HepG2 (cell line): Measurements from ENCODE around the gene CUEDC2. TPM values are rescaled to one million over a fixed set of nuclear protein-coding genes. Genes with fewer than 3 reads are reported as not detected.

ENCODE experiments used
- FOXK1 ChIP-seq: sonication (generic); formaldehyde crosslinking; IDR thresholded peaks from 2 replicates; pipeline ENCODE4 v1.4.0; 2020; ENCODE audit warnings: low read depth, missing genetic modification reagents, borderline replicate concordance
- GZF1 ChIP-seq: sonication (generic); formaldehyde crosslinking; IDR thresholded peaks from 2 replicates; pipeline ENCODE4 v1.5.1; 2020; ENCODE audit warnings: mild to moderate bottlenecking, missing genetic modification reagents
- KLF11 ChIP-seq: IDR thresholded peaks from 2 replicates; pipeline ENCODE4 v1.6.1; 2016; ENCODE audit warnings: missing compliant biosample characterization
- MAZ ChIP-seq, 2 experiments: sonication (generic) in 1 of 2; formaldehyde crosslinking in 1 of 2; IDR thresholded peaks; 2 replicates each; pipeline versions ENCODE4 v1.5.0 to v1.6.1; 2012 to 2020; ENCODE audit warnings: low read depth in 2 of 2, mild to moderate bottlenecking in 2 of 2, borderline replicate concordance in 1 of 2, improper control_type of control experiment in 1 of 2, low read length in 1 of 2, missing genetic modification reagents in 1 of 2, moderate library complexity in 1 of 2
- NBN ChIP-seq: fragments of 450-650 bp; conservative IDR thresholded peaks from 2 replicates; pipeline ENCODE4 v1.6.1; 2017
- PPARG ChIP-seq: conservative IDR thresholded peaks from 2 replicates; pipeline ENCODE4 v1.6.1; 2016; ENCODE audit warnings: missing biosample characterization, missing genetic modification reagents
- RELA ChIP-seq: sonication (generic); formaldehyde crosslinking; IDR thresholded peaks from 2 replicates; pipeline ENCODE4 v1.4.0; 2020; ENCODE audit warnings: missing genetic modification reagents
- SALL2 ChIP-seq: sonication (generic); formaldehyde crosslinking; IDR thresholded peaks from 2 replicates; pipeline ENCODE4 v1.8.1; 2023; ENCODE audit warnings: mild to moderate bottlenecking, missing genetic modification reagents, inconsistent platforms
- SMAD9 ChIP-seq: sonication (generic); formaldehyde crosslinking; IDR thresholded peaks from 2 replicates; pipeline ENCODE4 v1.5.1; 2020; ENCODE audit warnings: mild to moderate bottlenecking, missing genetic modification reagents
- ZBTB21 ChIP-seq: sonication (generic); formaldehyde crosslinking; IDR thresholded peaks from 2 replicates; pipeline ENCODE4 v1.4.0; 2020; ENCODE audit warnings: missing genetic modification reagents
- ZNF205 ChIP-seq: IDR thresholded peaks from 2 replicates; pipeline ENCODE4 v1.6.1; 2018; ENCODE audit warnings: missing biosample characterization, missing genetic modification reagents
- ZNF44 ChIP-seq: sonication (generic); formaldehyde crosslinking; IDR thresholded peaks from 2 replicates; pipeline ENCODE4 v1.5.1; 2020; ENCODE audit warnings: mild to moderate bottlenecking, missing genetic modification reagents
- ZNF850 ChIP-seq: sonication (generic); formaldehyde crosslinking; conservative IDR thresholded peaks from 2 replicates; pipeline ENCODE4 v1.9.0; 2021; ENCODE audit warnings: mild to moderate bottlenecking, missing genetic modification reagents
- ZNF883 ChIP-seq: sonication (generic); formaldehyde crosslinking; IDR thresholded peaks from 2 replicates; pipeline ENCODE4 v1.5.1; 2020; ENCODE audit warnings: mild to moderate bottlenecking, missing genetic modification reagents; ENCODE audit errors: not compliant biosample characterization
- polyA plus RNA-seq, 8 experiments: library from polyadenylated mRNA; depleted of rRNA in 3 of 8; stranded (reverse) in 7 of 8; unstranded in 1 of 8; fragments of >200 nt; fragmentation: Illumina TruSeq in 4 of 8; extraction: Trizol in 4 of 8; gene quantifications; 2 replicates each; pipeline versions ENCODE4 v1.2.1 to v1.2.3, GENCODE V29; 2011 to 2016; ENCODE audit warnings: low read depth in 4 of 8, missing spikeins in 1 of 8, mixed read lengths in 1 of 8; ENCODE audit not compliant: insufficient read depth in 1 of 8
- total RNA-seq, 5 experiments: library from RNA; depleted of rRNA; stranded (reverse); fragments of >200 nt; fragmentation: Illumina TruSeq; extraction: Trizol; gene quantifications; 2 replicates each; pipeline ENCODE4 v1.2.3, GENCODE V29; 2016; ENCODE audit warnings: low read depth in 1 of 5
- TF ChIP-seq, protein P1 (sequence below): sonication (generic); formaldehyde crosslinking; IDR thresholded peaks from 2 replicates; pipeline ENCODE4 v1.5.0; 2020; ENCODE audit warnings: missing genetic modification reagents
- TF ChIP-seq, protein P2 (sequence below): sonication (generic); formaldehyde crosslinking; IDR thresholded peaks from 2 replicates; pipeline ENCODE4 v1.5.0; 2020; ENCODE audit warnings: missing genetic modification reagents, mild to moderate bottlenecking, borderline replicate concordance
- TF ChIP-seq, protein P3 (sequence below): sonication (generic); formaldehyde crosslinking; IDR thresholded peaks from 2 replicates; pipeline ENCODE4 v1.4.0; 2020; ENCODE audit warnings: mild to moderate bottlenecking, missing genetic modification reagents
- TF ChIP-seq, protein P4 (sequence below): sonication (generic); IDR thresholded peaks from 2 replicates; pipeline ENCODE4 v1.6.1; 2016; ENCODE audit warnings: low read depth, borderline replicate concordance
- TF ChIP-seq, protein P5 (sequence below): IDR thresholded peaks from 2 replicates; pipeline ENCODE4 v1.6.1; 2016; ENCODE audit warnings: low read depth, missing genetic modification reagents, missing compliant biosample characterization

The CUEDC2 gene
- total and polyA plus RNA-seq, 2 of the 13 experiments (the other 11 are each of a cell fraction or from before 2014, with no cell fraction given) = 13.1 to 18.4 TPM

DNA sequence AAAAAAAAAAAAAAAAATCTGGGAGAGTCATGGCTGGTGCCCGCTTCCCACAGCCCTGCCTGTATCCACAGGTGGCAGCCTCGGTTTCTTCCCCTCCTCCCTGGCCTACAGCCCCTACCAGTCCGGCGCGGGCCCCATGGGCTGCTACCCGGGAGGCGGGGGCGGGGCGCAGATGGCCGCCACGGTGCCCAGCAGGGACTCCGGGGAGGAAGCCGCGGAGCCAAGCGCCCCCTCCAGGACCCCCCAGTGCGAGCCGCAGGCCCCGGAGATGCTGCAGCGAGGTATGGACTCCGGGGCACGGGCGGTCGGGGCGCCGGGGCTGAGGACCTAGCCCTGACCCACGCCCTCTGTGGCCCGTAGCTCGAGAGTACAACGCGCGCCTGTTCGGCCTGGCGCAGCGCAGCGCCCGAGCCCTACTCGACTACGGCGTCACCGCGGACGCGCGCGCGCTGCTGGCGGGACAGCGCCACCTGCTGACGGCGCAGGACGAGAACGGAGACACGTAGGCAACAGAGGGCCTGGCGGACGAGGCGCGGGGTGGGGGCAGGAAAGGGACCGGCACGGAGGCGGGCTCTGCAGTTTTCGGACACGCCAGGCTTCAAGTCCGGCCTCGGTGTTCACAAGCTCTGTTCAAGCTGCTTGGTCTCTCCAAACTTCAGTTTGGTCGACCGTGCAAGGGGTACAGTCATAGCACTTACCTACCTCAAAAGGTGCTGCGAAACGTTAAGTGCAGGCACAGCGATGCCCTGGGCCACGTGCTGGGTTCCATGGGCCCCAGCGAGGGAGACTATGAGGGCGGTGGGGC, 33.0 kb downstream of the CUEDC2 start (continued):
- TF ChIP-seq, protein P1, sequence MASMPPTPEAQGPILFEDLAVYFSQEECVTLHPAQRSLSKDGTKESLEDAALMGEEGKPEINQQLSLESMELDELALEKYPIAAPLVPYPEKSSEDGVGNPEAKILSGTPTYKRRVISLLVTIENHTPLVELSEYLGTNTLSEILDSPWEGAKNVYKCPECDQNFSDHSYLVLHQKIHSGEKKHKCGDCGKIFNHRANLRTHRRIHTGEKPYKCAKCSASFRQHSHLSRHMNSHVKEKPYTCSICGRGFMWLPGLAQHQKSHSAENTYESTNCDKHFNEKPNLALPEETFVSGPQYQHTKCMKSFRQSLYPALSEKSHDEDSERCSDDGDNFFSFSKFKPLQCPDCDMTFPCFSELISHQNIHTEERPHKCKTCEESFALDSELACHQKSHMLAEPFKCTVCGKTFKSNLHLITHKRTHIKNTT (CRISPR knock-in tag) = no peak
- TF ChIP-seq, protein P2, sequence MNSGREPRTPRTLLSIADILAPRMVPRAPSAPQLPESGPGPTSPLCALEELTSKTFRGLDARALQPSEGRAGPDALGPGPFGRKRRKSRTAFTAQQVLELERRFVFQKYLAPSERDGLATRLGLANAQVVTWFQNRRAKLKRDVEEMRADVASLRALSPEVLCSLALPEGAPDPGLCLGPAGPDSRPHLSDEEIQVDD (CRISPR knock-in tag) = 0 out of 2 replicates have a peak, but pooled peaks have one; percentile 79
- no peak for TF ChIP-seq ZNF850
- peak; percentile 57 for TF ChIP-seq ZNF883 (CRISPR knock-in tag)
- TF ChIP-seq, protein P3, sequence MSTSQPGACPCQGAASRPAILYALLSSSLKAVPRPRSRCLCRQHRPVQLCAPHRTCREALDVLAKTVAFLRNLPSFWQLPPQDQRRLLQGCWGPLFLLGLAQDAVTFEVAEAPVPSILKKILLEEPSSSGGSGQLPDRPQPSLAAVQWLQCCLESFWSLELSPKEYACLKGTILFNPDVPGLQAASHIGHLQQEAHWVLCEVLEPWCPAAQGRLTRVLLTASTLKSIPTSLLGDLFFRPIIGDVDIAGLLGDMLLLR (CRISPR knock-in tag) = peak; percentile 94
- peak; percentile 75; the same call in 1 of the 2 replicates for TF ChIP-seq SMAD9
- peak; percentile 72; the same call in 1 of the 2 replicates for TF ChIP-seq RELA (CRISPR knock-in tag)
- TF ChIP-seq SALL2 = peak; percentile 59; the same call in 1 of the 2 replicates
- TF ChIP-seq, protein P4, sequence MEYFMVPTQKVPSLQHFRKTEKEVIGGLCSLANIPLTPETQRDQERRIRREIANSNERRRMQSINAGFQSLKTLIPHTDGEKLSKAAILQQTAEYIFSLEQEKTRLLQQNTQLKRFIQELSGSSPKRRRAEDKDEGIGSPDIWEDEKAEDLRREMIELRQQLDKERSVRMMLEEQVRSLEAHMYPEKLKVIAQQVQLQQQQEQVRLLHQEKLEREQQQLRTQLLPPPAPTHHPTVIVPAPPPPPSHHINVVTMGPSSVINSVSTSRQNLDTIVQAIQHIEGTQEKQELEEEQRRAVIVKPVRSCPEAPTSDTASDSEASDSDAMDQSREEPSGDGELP = peak; percentile 12; the same call in 1 of the 2 replicates
- peak; percentile 78; the same call in 1 of the 2 replicates for TF ChIP-seq FOXK1
- TF ChIP-seq, protein P5, sequence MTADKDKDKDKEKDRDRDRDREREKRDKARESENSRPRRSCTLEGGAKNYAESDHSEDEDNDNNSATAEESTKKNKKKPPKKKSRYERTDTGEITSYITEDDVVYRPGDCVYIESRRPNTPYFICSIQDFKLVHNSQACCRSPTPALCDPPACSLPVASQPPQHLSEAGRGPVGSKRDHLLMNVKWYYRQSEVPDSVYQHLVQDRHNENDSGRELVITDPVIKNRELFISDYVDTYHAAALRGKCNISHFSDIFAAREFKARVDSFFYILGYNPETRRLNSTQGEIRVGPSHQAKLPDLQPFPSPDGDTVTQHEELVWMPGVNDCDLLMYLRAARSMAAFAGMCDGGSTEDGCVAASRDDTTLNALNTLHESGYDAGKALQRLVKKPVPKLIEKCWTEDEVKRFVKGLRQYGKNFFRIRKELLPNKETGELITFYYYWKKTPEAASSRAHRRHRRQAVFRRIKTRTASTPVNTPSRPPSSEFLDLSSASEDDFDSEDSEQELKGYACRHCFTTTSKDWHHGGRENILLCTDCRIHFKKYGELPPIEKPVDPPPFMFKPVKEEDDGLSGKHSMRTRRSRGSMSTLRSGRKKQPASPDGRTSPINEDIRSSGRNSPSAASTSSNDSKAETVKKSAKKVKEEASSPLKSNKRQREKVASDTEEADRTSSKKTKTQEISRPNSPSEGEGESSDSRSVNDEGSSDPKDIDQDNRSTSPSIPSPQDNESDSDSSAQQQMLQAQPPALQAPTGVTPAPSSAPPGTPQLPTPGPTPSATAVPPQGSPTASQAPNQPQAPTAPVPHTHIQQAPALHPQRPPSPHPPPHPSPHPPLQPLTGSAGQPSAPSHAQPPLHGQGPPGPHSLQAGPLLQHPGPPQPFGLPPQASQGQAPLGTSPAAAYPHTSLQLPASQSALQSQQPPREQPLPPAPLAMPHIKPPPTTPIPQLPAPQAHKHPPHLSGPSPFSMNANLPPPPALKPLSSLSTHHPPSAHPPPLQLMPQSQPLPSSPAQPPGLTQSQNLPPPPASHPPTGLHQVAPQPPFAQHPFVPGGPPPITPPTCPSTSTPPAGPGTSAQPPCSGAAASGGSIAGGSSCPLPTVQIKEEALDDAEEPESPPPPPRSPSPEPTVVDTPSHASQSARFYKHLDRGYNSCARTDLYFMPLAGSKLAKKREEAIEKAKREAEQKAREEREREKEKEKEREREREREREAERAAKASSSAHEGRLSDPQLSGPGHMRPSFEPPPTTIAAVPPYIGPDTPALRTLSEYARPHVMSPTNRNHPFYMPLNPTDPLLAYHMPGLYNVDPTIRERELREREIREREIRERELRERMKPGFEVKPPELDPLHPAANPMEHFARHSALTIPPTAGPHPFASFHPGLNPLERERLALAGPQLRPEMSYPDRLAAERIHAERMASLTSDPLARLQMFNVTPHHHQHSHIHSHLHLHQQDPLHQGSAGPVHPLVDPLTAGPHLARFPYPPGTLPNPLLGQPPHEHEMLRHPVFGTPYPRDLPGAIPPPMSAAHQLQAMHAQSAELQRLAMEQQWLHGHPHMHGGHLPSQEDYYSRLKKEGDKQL = peak; percentile 52; the same call in 1 of the 2 replicates
- peak; percentile 85; the same call in 1 of the 2 replicates for TF ChIP-seq KLF11 (CRISPR knock-in tag)
- TF ChIP-seq MAZ (IDR thresholded peaks at IDR 0.05; ENCODE audit: borderline replicate concordance, low read depth, low read length) = peak; percentile 46; the same call in 1 of the 2 replicates
- TF ChIP-seq MAZ (CRISPR knock-in tag; IDR thresholded peaks at IDR 0.05; ENCODE audit: low read depth) = peak; percentile 98
- TF ChIP-seq ZBTB21 (CRISPR knock-in tag) = peak; percentile 59; the same call in 1 of the 2 replicates
- peak; percentile 73; the same call in 1 of the 2 replicates for TF ChIP-seq GZF1 (CRISPR knock-in tag)
- TF ChIP-seq NBN = no peak
- TF ChIP-seq PPARG (CRISPR knock-in tag) = 0 out of 2 replicates have a peak, but pooled peaks have one; percentile 57
- TF ChIP-seq ZNF44 = peak; percentile 54; the same call in 1 of the 2 replicates
- TF ChIP-seq ZNF205 (CRISPR knock-in tag) = peak; percentile 90; the same call in 1 of the 2 replicates
